H9 (cell line): ENCODE data around the gene SEPTIN3. TPM values are rescaled to one million over a fixed set of nuclear protein-coding genes. Genes with fewer than 3 reads are reported as not detected.
"Not testable (repeated sequence)": the region's sequence is repeated elsewhere in the genome, so short reads cannot be mapped to it uniquely, and the experiment has no call there.

Experiments
- DNase-seq: peaks from one replicate; pipeline ENCODE4 v3.0.0-alpha.2; 2017
- H2AFZ ChIP-seq: one replicate; pipeline ENCODE4 v1.6.1; 2013; ENCODE audit warnings: mild to moderate bottlenecking, low read length, control low read depth, moderate library complexity
- H2AK5ac ChIP-seq: 2 replicates; pipeline ENCODE4 v1.6.1; 2013; ENCODE audit warnings: low read length, control low read depth, mixed read lengths; ENCODE audit not compliant: insufficient read length
- H2BK120ac ChIP-seq: one replicate; pipeline ENCODE4 v1.6.1; 2013; ENCODE audit warnings: low read depth, mild to moderate bottlenecking, low read length, control low read depth, inconsistent platforms; ENCODE audit not compliant: poor library complexity, severe bottlenecking
- H2BK12ac ChIP-seq: 2 replicates; pipeline ENCODE4 v1.6.1; 2013; ENCODE audit warnings: low read length, control low read depth, mixed read lengths, low read depth; ENCODE audit not compliant: insufficient read length
- H2BK15ac ChIP-seq: 2 replicates; pipeline ENCODE4 v1.6.1; 2013; ENCODE audit warnings: low read depth, low read length, control low read depth
- H2BK20ac ChIP-seq: one replicate; pipeline ENCODE4 v1.6.1; 2013; ENCODE audit warnings: low read depth, mild to moderate bottlenecking, low read length, control low read depth, inconsistent platforms; ENCODE audit not compliant: poor library complexity, severe bottlenecking
- H2BK5ac ChIP-seq: 2 replicates; pipeline ENCODE4 v1.6.1; 2013; ENCODE audit warnings: low read length, control low read depth, mixed read lengths; ENCODE audit not compliant: insufficient read length
- H3K14ac ChIP-seq: 2 replicates; pipeline ENCODE4 v1.6.1; 2013; ENCODE audit warnings: low read length, control low read depth; ENCODE audit not compliant: insufficient read depth
- H3K18ac ChIP-seq: 2 replicates; pipeline ENCODE4 v1.6.1; 2013; ENCODE audit warnings: low read depth, mild to moderate bottlenecking, mixed read lengths, low read length, control low read depth; ENCODE audit not compliant: insufficient read length
- H3K23ac ChIP-seq: 2 replicates; pipeline ENCODE4 v1.6.1; 2013; ENCODE audit warnings: low read length, control low read depth, mixed read lengths, low read depth; ENCODE audit not compliant: insufficient read length
- H3K23me2 ChIP-seq: 2 replicates; pipeline ENCODE4 v1.6.1; 2013; ENCODE audit warnings: low read depth, mild to moderate bottlenecking, mixed read lengths, low read length, control low read depth; ENCODE audit not compliant: insufficient read length, poor library complexity, severe bottlenecking
- H3K27ac ChIP-seq: 2 replicates; pipeline ENCODE4 v1.5.1; 2013; ENCODE audit warnings: low read length, control low read depth, mixed read lengths, low read depth; ENCODE audit not compliant: insufficient read length
- H3K27me3 ChIP-seq: 2 replicates; pipeline ENCODE4 v1.6.1; 2013; ENCODE audit warnings: low read length, control low read depth, inconsistent platforms; ENCODE audit not compliant: insufficient read depth
- H3K4ac ChIP-seq: 2 replicates; pipeline ENCODE4 v1.6.1; 2013; ENCODE audit warnings: low read depth, mild to moderate bottlenecking, control low read depth, inconsistent platforms, low read length, moderate library complexity
- H3K4me1 ChIP-seq: 2 replicates; pipeline ENCODE4 v1.6.1; 2013; ENCODE audit warnings: low read length, control low read depth, inconsistent platforms; ENCODE audit not compliant: insufficient read depth
- H3K4me2 ChIP-seq: 2 replicates; pipeline ENCODE4 v1.6.1; 2013; ENCODE audit warnings: low read length, control low read depth, mixed read lengths; ENCODE audit not compliant: insufficient read length, insufficient read depth
- H3K56ac ChIP-seq: 2 replicates; pipeline ENCODE4 v1.6.1; 2013; ENCODE audit warnings: low read depth, mild to moderate bottlenecking, mixed read lengths, low read length, control low read depth; ENCODE audit not compliant: insufficient read length
- H3K79me1 ChIP-seq: 2 replicates; pipeline ENCODE4 v1.6.1; 2013; ENCODE audit warnings: low read depth, mild to moderate bottlenecking, moderate library complexity, low read length, control low read depth, inconsistent platforms; ENCODE audit not compliant: insufficient read depth, poor library complexity, severe bottlenecking
- H3K79me2 ChIP-seq: 2 replicates; pipeline ENCODE4 v1.6.1; 2013; ENCODE audit warnings: low read length, control low read depth, inconsistent platforms; ENCODE audit not compliant: insufficient read depth
- H3K9ac ChIP-seq: 2 replicates; pipeline ENCODE4 v1.6.1; 2013; ENCODE audit warnings: low read length, control low read depth, mixed read lengths; ENCODE audit not compliant: insufficient read length; ENCODE audit errors: extremely low read depth
- H3K9me3 ChIP-seq: one replicate; pipeline ENCODE4 v1.6.1; 2013; ENCODE audit warnings: low read depth, low read length, inconsistent platforms; ENCODE audit not compliant: control insufficient read depth
- H3T11ph ChIP-seq: one replicate; pipeline ENCODE4 v1.6.1; 2013; ENCODE audit warnings: mild to moderate bottlenecking, low read length, control low read depth, inconsistent platforms
- H4K20me1 ChIP-seq: one replicate; pipeline ENCODE4 v1.6.1; 2013; ENCODE audit not compliant: control insufficient read depth, insufficient read length, insufficient read depth
- H4K5ac ChIP-seq: 2 replicates; pipeline ENCODE4 v1.6.1; 2013; ENCODE audit warnings: low read depth, mild to moderate bottlenecking, mixed read lengths, low read length, control low read depth; ENCODE audit not compliant: insufficient read length
- H4K8ac ChIP-seq: replicated peaks from 2 replicates; pipeline ENCODE4 v1.6.1; 2013; ENCODE audit warnings: low read length, control low read depth, mixed read lengths, low read depth; ENCODE audit not compliant: insufficient read length
- H4K91ac ChIP-seq: 2 replicates; pipeline ENCODE4 v1.6.1; 2013; ENCODE audit warnings: low read depth, mild to moderate bottlenecking, moderate library complexity, mixed read lengths, low read length, control low read depth; ENCODE audit not compliant: insufficient read length
- H3K27ac Mint-ChIP-seq, 3 experiments: 2 replicates in 2 of 3; 3 replicates in 1 of 3; pipeline ENCODE4 v1.8.0; 2020 to 2021; ENCODE audit warnings: mixed read lengths in 3 of 3, mild to moderate bottlenecking in 1 of 3, moderate library complexity in 1 of 3
- H3K27me3 Mint-ChIP-seq: 2 replicates; pipeline ENCODE4 v1.8.0; 2021; ENCODE audit warnings: low read depth, mild to moderate bottlenecking, moderate library complexity, mixed read lengths
- H3K36me3 Mint-ChIP-seq, 3 experiments: 2 replicates in 2 of 3; 3 replicates in 1 of 3; pipeline ENCODE4 v1.8.0; 2020 to 2021; ENCODE audit warnings: low read depth in 3 of 3, mixed read lengths in 3 of 3; ENCODE audit not compliant: insufficient read depth in 1 of 3
- H3K4me1 Mint-ChIP-seq, 2 experiments: 2 replicates each; pipeline ENCODE4 v1.8.0; 2020; ENCODE audit warnings: mixed read lengths in 2 of 2
- H3K4me3 Mint-ChIP-seq, 2 experiments: 2 replicates in 1 of 2; 3 replicates in 1 of 2; pipeline ENCODE4 v1.8.0; 2020 to 2021; ENCODE audit warnings: mild to moderate bottlenecking in 2 of 2, mixed read lengths in 2 of 2, moderate library complexity in 1 of 2
- H3K9me3 Mint-ChIP-seq, 2 experiments: 2 replicates in 1 of 2; 3 replicates in 1 of 2; pipeline ENCODE4 v1.8.0; 2020; ENCODE audit warnings: mild to moderate bottlenecking in 2 of 2, mixed read lengths in 2 of 2, moderate library complexity in 1 of 2
- WGBS: extraction: QIAGEN DNeasy Blood & Tissue Kit; methylation state at CpG from one replicate; pipeline ENCODE4 v1.1.7; 2013; ENCODE audit warnings: missing lambda C conversion rate, low lambda C conversion rate, mixed read lengths; ENCODE audit not compliant: insufficient read length; ENCODE audit errors: extremely low coverage; 5-methylcytosine and 5-hydroxymethylcytosine counted together
- total RNA-seq: library from RNA; stranded (reverse); gene quantifications from 2 replicates; pipeline ENCODE4 v1.2.1, GENCODE V29; 2021
- TF ChIP-seq, protein P1 (sequence below): fragments of 200-600 bp; sonication (generic); conservative IDR thresholded peaks from 3 replicates; pipeline ENCODE4 v1.8.0; 2021; ENCODE audit warnings: antibody characterized with exemption, mild to moderate bottlenecking

Gene SEPTIN3
- total RNA-seq, 1 experiment from 2014 or later = 33.3 TPM

DNA sequence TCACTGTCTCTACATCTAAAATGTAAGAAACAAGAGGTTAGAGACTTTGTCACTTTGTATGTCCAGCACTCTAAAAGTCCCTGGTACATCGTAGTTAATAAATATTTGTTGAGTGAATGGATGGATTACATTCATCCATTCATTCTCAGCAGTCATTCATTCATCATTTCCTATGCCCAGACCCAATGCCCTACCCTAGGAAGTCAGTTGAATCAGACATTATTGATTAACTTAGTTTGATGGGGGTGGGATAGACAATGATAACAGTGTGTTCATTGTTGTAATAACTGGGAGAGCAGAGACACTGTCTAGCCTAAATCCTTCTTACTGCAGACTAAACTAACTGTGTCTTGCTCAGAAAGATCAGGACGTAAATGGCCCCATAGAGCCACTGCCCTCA, 21.1 kb upstream of the SEPTIN3 start:
- H3K4me1 Mint-ChIP-seq = peaks cover 24 to 48% of the 10 kb centered on the region in 2 experiments
- no peak overlapping the region for H2BK120ac ChIP-seq
- no peak overlapping the region for H3K4ac ChIP-seq
- no peak overlapping the region for H2BK20ac ChIP-seq
- no peak overlapping the region for H3K23ac ChIP-seq
- no peak overlapping the region for H3K4me2 ChIP-seq
- no peaks in the 10 kb centered on the region for H3K27me3 ChIP-seq
- no peak overlapping the region for H2AFZ ChIP-seq
- TF ChIP-seq, protein P1, sequence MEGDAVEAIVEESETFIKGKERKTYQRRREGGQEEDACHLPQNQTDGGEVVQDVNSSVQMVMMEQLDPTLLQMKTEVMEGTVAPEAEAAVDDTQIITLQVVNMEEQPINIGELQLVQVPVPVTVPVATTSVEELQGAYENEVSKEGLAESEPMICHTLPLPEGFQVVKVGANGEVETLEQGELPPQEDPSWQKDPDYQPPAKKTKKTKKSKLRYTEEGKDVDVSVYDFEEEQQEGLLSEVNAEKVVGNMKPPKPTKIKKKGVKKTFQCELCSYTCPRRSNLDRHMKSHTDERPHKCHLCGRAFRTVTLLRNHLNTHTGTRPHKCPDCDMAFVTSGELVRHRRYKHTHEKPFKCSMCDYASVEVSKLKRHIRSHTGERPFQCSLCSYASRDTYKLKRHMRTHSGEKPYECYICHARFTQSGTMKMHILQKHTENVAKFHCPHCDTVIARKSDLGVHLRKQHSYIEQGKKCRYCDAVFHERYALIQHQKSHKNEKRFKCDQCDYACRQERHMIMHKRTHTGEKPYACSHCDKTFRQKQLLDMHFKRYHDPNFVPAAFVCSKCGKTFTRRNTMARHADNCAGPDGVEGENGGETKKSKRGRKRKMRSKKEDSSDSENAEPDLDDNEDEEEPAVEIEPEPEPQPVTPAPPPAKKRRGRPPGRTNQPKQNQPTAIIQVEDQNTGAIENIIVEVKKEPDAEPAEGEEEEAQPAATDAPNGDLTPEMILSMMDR = no peak
- no peak overlapping the region for H3K27ac Mint-ChIP-seq
- no peak overlapping the region for H2BK5ac ChIP-seq
- no peak overlapping the region for H3K4me3 Mint-ChIP-seq
- no peak overlapping the region for H3T11ph ChIP-seq
- peaks cover 1% of the 10 kb centered on the region for H3K27me3 Mint-ChIP-seq
- H3K27ac ChIP-seq = no peak overlapping the region
- no peaks in the 10 kb centered on the region for H3K9me3 ChIP-seq
- H3K9me3 Mint-ChIP-seq = no peaks in the 10 kb centered on the region
- H4K91ac ChIP-seq = no peak overlapping the region
- peaks cover 9% of the 10 kb centered on the region for H3K23me2 ChIP-seq
- H3K36me3 Mint-ChIP-seq = peaks cover 20 to 26% (median 24%) of the 10 kb centered on the region in 3 experiments; a peak in 6 of 7 replicates
- no peak overlapping the region for H4K8ac ChIP-seq
- no peak overlapping the region for H2BK15ac ChIP-seq
- H3K79me1 ChIP-seq = no peaks in the 10 kb centered on the region
- no peak for DNase-seq
- H2AK5ac ChIP-seq = no peak overlapping the region
- no peak overlapping the region for H3K56ac ChIP-seq
- H2BK12ac ChIP-seq = no peak overlapping the region
- no CpG with 5 or more reads among the region's 2 CpGs for whole genome bisulfite sequencing
- no peak overlapping the region for H3K18ac ChIP-seq
- H4K5ac ChIP-seq = no peak overlapping the region
- H3K9ac ChIP-seq = no peak overlapping the region
- H3K4me1 ChIP-seq = peaks cover 3% of the 10 kb centered on the region; the same call in 1 of the 2 replicates
- no peaks in the 10 kb centered on the region for H4K20me1 ChIP-seq
- no peak overlapping the region for H3K14ac ChIP-seq
- H3K79me2 ChIP-seq = no peaks in the 10 kb centered on the region; the same call in 1 of the 2 replicates

DNA sequence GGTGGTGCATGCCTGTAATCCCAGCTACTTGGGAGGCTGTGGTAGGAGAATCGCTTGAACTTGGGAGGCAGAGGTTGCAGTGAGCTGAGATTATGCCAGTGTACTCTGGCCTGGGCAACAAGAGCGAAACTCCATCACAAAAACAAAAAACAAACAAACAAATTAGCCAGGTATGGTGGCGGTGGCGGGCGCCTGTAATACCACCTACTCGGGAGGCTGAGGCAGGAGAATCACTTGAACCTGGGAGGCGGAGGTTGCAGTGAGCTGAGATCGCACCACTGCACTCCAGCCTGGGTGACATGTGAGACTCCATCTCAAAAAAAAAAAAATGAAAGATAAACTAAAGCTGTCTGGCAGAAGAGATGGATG, 20.3 kb upstream of the SEPTIN3 start:
- not testable (repeated sequence) for H3T11ph ChIP-seq, H2AK5ac ChIP-seq, H3K4me3 Mint-ChIP-seq, H3K27ac Mint-ChIP-seq, H3K4ac ChIP-seq, H3K27me3 Mint-ChIP-seq, H3K23me2 ChIP-seq, H3K18ac ChIP-seq, H3K23ac ChIP-seq, H3K27me3 ChIP-seq, H2BK15ac ChIP-seq, H3K79me2 ChIP-seq, H4K5ac ChIP-seq, DNase-seq, H3K9me3 ChIP-seq, H3K4me1 ChIP-seq, H3K27ac ChIP-seq, H4K91ac ChIP-seq, H2BK120ac ChIP-seq, H3K9ac ChIP-seq, H4K8ac ChIP-seq, H3K79me1 ChIP-seq, H2BK12ac ChIP-seq, H4K20me1 ChIP-seq, H3K9me3 Mint-ChIP-seq, H3K14ac ChIP-seq, H2BK5ac ChIP-seq, H2AFZ ChIP-seq, H2BK20ac ChIP-seq, H3K4me2 ChIP-seq, H3K56ac ChIP-seq
- peaks cover 22 to 48% of the 10 kb centered on the region in 2 experiments for H3K4me1 Mint-ChIP-seq
- peaks cover 13 to 18% (median 16%) of the 10 kb centered on the region in 3 experiments; a peak in 6 of 7 replicates for H3K36me3 Mint-ChIP-seq
- WGBS = no CpG with 5 or more reads among the region's 8 CpGs
